ENCODE measurements around the gene LRGUK.

DNA sequence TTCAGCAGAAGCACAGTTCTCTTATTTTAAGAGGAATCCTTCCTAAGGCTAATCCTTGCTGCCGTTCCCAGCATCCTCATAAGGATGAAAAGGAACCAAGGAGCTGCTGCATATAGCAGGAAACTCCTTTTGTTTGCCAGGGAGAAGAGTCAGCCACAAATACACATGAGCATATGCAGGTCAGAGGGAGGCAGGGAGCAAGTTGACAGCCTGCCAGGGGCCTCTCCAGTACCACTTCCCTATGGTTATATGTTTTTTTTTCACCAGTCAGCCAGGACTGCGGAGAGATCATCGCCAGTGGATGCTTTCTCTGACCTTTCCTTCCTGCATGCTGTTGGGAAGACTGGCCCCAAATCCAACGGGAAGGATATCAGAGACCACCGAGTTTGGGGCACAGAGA, 149.8 kb downstream of the LRGUK start:
- TF ChIP-seq, protein P1, sequence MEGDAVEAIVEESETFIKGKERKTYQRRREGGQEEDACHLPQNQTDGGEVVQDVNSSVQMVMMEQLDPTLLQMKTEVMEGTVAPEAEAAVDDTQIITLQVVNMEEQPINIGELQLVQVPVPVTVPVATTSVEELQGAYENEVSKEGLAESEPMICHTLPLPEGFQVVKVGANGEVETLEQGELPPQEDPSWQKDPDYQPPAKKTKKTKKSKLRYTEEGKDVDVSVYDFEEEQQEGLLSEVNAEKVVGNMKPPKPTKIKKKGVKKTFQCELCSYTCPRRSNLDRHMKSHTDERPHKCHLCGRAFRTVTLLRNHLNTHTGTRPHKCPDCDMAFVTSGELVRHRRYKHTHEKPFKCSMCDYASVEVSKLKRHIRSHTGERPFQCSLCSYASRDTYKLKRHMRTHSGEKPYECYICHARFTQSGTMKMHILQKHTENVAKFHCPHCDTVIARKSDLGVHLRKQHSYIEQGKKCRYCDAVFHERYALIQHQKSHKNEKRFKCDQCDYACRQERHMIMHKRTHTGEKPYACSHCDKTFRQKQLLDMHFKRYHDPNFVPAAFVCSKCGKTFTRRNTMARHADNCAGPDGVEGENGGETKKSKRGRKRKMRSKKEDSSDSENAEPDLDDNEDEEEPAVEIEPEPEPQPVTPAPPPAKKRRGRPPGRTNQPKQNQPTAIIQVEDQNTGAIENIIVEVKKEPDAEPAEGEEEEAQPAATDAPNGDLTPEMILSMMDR (conservative IDR thresholded peaks at IDR 0.05; ENCODE audit: low read length): no peak
- no peak for TF ChIP-seq EZH2phosphoT487 (IDR thresholded peaks at IDR 0.05; ENCODE audit: borderline replicate concordance)
